ENCODE data around the gene YBX2. TPM values are rescaled to one million over a fixed set of nuclear protein-coding genes. Genes with fewer than 3 reads are reported as not detected.
"Not testable (repeated sequence)": the region's sequence is repeated elsewhere in the genome, so short reads cannot be mapped to it uniquely, and the experiment has no call there.

YBX2 gene
- total and polyA plus RNA-seq, 12 donors: 0.06 to 1.4 (median 0.19) TPM; not detected in 6

DNA sequence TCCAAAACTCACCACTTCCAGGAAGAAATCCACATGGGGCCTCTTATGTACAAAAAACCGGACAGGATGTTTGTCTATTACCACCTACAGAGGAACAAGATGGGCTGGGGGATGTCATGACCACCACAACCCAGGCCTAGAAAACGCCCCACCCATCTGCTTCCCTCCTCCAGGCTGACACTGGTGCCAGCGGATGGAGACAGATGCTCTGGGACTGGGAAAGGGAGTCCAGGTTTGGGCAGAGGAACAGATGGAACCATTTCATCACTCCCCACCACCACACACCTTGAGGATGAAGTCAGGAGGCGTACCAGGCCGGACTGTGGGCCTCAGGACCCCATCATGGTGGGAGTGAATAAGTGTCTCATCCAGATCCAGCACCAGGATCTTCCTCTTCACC lies 47.7 kb downstream of the YBX2 start:
- intact Hi-C loops (cut with DNase I): no loop called here
- Histone ChIP-seq H3K36me3 (replicated peaks in 1 of 2) (peaks cover 0 to 36% of the 10 kb centered on the region in 2 donors), H3K4me1 (replicated peaks in 1 of 2) (peaks cover 21 to 29% of the 10 kb centered on the region in 2 donors), H3K4me3 (no peak overlapping the region), H3K9me3 (replicated peaks in 1 of 3) (no peaks in the 10 kb centered on the region), H3K27me3 (no peaks in the 10 kb centered on the region), H3K27ac (no peak overlapping the region)
- WGBS, 4 donors: 89 to 98% (median 97%) methylated on average over 4 to 5 of the region's 5 CpGs
- no peak for DNase-seq
- TF ChIP-seq POLR2A (IDR thresholded peaks at IDR 0.05): no peak
- TF ChIP-seq, protein P1, sequence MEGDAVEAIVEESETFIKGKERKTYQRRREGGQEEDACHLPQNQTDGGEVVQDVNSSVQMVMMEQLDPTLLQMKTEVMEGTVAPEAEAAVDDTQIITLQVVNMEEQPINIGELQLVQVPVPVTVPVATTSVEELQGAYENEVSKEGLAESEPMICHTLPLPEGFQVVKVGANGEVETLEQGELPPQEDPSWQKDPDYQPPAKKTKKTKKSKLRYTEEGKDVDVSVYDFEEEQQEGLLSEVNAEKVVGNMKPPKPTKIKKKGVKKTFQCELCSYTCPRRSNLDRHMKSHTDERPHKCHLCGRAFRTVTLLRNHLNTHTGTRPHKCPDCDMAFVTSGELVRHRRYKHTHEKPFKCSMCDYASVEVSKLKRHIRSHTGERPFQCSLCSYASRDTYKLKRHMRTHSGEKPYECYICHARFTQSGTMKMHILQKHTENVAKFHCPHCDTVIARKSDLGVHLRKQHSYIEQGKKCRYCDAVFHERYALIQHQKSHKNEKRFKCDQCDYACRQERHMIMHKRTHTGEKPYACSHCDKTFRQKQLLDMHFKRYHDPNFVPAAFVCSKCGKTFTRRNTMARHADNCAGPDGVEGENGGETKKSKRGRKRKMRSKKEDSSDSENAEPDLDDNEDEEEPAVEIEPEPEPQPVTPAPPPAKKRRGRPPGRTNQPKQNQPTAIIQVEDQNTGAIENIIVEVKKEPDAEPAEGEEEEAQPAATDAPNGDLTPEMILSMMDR (IDR thresholded peaks at IDR 0.05): no peak

GRCh38 chr17:7243838-7244237 lies 50.6 kb downstream of the YBX2 start:
- peak in 1 of 7 donors; percentile 33 for DNase-seq
- WGBS, 4 donors: 65 to 77% (median 74%) methylated on average over 7 to 10 of the region's 10 CpGs
- H3K27me3 ChIP-seq; H3K9me3 ChIP-seq (replicated peaks in 1 of 3); intact Hi-C loops (cut with DNase I): not testable (repeated sequence)
- H3K4me3 ChIP-seq: peak overlapping the region in 1 of 4 donors; percentile 92
- H3K27ac ChIP-seq: peak overlapping the region in 4 of 5 donors; percentile 87 to 100 (median 95)
- H3K36me3 ChIP-seq (replicated peaks in 1 of 2): peaks cover 0 to 45% of the 10 kb centered on the region in 2 donors
- peaks cover 21 to 26% of the 10 kb centered on the region in 2 donors for H3K4me1 ChIP-seq (replicated peaks in 1 of 2)

GRCh38 chr17:7243453-7243729 lies 51.0 kb downstream of the YBX2 start:
- Histone ChIP-seq H3K4me3 (peak overlapping the region in 3 of 4 donors; percentile 29 to 92 (median 47)), H3K27me3 (no peaks in the 10 kb centered on the region), H3K9me3 (replicated peaks in 1 of 3) (no peaks in the 10 kb centered on the region), H3K27ac (peak overlapping the region; percentile 87 to 100 (median 95)), H3K36me3 (replicated peaks in 1 of 2) (peaks cover 0 to 45% of the 10 kb centered on the region in 2 donors), H3K4me1 (replicated peaks in 1 of 2) (peaks cover 18 to 23% of the 10 kb centered on the region in 2 donors)
- no peak for DNase-seq
- WGBS, 4 donors: 16 to 38% (median 25%) methylated on average over 2 of the region's 2 CpGs
- intact Hi-C loops (cut with DNase I): no loop called here
- TF ChIP-seq, protein P1 (IDR thresholded peaks at IDR 0.05): peak in 1 of 6 experiments; percentile 20
- no peak for TF ChIP-seq POLR2A (IDR thresholded peaks at IDR 0.05)

DNA sequence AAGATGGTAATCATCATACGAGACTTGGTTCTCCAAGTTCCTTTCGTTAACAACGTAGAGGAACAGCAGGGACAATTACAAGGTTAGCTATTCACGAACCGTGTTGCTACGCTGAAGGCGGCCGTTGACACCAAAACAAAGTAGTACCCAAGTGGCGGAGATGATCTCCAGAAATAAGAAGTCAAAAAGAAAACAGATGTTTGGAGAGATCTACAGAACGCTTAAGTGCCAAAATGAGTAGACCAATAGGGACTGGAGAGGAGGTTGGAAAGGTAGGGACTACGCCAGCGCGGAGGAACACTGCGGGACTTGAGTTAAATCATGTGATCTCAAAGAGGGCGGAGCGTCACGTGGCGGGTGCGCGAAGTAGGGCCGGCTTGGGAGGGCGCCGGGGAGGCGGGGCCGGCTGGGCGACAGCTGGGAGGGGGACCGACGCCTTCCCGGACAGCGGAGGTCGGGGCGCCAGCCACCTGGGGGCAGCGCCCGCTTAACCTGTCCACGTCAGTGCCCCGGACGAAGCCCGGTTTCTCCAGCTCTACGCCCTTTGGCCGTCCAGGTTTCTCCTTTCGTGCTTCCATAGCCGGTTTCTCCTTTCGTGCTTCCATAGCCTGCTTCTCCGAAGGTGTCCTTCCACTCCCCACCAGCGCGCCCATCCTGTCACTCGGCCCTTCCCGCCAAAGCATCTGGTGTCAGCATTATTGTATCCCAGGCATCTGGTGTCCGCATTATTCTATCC lies 51.6 kb downstream of the YBX2 start:
- intact Hi-C loops (cut with DNase I): no loop called here
- peak overlapping the region; percentile 87 to 100 (median 95) for H3K27ac ChIP-seq
- no peaks in the 10 kb centered on the region for H3K9me3 ChIP-seq (replicated peaks in 1 of 3)
- H3K4me1 ChIP-seq (replicated peaks in 1 of 2): peaks cover 18 to 23% of the 10 kb centered on the region in 2 donors
- peaks cover 0 to 45% of the 10 kb centered on the region in 2 donors for H3K36me3 ChIP-seq (replicated peaks in 1 of 2)
- WGBS, 4 donors: 1% methylated on average over 34 to 49 of the region's 49 CpGs
- peak overlapping the region in 3 of 4 donors; percentile 29 to 92 (median 47) for H3K4me3 ChIP-seq
- no peaks in the 10 kb centered on the region for H3K27me3 ChIP-seq
- peak; percentile 97 to 99 (median 97) for DNase-seq
- TF ChIP-seq, protein P1 (IDR thresholded peaks at IDR 0.05): peak in 1 of 6 experiments; percentile 17
- TF ChIP-seq POLR2A (IDR thresholded peaks at IDR 0.05): peak; percentile 18 to 74

Measured in adrenal gland (tissue), 12 donors.